Midbrain (tissue), 1 donor: ENCODE measurements around the gene GTF3C2.
"Not testable (repeated sequence)": the region's sequence is repeated elsewhere in the genome, so short reads cannot be mapped to it uniquely, and the experiment has no call there.

ENCODE experiments used
- DNase-seq: peaks from one replicate; lab custom pipeline; 2025; lab: John Stamatoyannopoulos, UW

GTF3C2 gene

DNA sequence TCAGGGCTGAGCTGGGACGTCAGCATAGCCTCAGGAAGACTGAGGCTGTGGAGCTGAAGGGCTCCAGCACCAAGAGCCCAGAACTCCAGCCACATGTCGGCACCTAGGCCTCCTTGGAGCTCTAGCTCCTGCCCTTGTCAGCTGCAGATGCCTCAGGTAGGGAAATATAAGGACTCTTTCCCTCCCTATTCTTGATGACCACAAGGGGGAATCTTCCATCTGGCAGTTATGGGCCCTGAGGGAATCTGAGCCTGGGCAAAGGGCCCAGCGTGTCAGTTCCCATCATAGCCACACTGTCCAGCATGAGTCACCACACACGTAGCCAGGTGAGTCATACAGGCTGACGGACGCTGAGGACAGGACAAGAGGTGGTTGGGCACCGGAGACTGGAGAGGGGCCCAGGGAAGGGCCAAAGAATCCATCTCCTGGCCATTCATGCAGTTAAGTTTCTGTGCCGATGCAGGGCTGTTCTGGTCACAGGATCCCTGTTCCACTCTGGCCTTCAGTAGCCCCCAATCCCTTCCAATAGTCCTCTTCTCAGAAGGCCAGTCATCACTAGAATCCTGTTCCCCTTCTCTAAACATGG lies 35.5 kb downstream of the GTF3C2 start:
- no peak for DNase-seq

GRCh38 chr2:27319839-27320238 lies 36.7 kb downstream of the GTF3C2 start:
- not testable (repeated sequence) for DNase-seq

- DNase-seq, result peak; percentile 29
Observed at GRCh38 chr2:27316655-27317412, 39.7 kb downstream of the GTF3C2 start.

DNA sequence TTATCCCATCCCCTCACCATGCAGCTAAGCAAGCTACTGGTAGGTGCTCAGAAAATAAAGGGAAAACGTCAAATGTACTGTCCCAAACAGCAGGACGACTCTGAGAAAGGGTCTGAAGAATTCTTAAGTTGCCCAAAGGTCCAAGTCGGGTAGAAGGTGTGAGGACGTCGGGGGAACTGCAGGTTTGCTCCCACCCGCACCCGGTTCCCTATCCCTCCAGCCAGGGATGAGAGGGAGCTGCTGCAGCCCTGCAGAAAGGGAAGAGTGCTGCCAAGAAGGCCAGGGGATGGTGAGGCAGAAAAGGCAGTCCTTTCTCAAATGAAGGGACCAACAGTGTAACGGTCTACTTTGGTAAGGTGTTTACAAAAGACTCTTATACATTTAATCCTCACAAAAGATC lies 41.4 kb downstream of the GTF3C2 start:
- DNase-seq, result no peak

- DNase-seq, result no peak
Observed at GRCh38 chr2:27314709-27315108, 41.9 kb downstream of the GTF3C2 start.

DNA sequence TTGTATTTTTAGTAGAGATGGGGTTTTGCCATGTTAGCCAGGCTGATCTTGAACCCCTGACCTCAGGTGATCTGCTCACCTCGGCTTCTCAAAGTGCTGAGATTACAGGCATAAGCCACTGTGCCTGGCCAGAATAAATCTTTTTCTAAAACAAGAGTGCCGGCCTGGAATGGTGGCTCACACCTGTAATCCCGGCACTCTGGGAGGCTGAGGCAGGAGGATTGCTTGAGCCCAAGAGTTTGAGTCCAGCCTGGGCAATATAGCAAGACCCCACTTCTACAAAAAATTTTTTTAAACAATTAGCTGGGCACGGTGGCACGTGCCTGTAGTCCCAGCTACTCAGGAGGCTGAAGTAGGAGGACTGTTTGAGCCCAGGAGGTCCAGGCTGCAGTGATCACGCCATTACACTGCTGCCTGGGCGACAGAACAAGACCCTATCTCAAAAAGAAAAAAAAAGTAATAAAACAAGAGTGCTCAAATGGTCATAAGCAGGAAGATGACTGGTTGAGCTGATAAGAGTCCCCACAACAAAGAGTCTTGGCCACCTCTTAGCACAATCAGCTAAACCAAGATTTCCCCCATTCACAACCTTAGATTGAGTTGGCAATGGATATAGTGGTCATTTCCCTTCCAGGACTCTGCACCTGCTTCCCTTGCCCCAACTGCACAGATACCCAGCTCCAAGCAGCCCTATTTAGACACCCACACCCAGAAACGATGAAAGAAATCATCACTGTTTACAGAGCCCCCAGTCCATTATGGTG lies 42.5 kb downstream of the GTF3C2 start:
- no peak for DNase-seq

DNA sequence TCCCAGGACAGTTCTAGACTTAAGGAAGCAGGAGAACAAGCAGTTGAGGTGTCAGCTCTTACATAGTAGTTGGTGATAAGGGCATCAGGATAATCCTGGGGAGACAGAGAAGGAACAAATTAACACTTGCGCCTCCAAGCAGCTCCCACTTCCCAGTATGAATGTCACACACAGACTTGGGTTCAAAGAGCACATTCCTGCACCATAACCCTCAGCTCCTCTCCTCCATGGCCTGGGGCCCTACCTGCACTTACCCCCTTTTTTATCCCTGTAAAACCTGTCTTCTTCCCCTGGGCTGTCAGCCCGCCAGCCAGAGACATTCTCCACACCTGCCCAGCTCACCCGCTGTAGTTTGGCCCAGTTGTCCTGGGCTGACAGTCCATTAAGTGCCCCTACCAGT lies 44.4 kb downstream of the GTF3C2 start:
- DNase-seq, result no peak

GRCh38 chr2:27309651-27310050 lies 46.9 kb downstream of the GTF3C2 start:
- no peak for DNase-seq

DNA sequence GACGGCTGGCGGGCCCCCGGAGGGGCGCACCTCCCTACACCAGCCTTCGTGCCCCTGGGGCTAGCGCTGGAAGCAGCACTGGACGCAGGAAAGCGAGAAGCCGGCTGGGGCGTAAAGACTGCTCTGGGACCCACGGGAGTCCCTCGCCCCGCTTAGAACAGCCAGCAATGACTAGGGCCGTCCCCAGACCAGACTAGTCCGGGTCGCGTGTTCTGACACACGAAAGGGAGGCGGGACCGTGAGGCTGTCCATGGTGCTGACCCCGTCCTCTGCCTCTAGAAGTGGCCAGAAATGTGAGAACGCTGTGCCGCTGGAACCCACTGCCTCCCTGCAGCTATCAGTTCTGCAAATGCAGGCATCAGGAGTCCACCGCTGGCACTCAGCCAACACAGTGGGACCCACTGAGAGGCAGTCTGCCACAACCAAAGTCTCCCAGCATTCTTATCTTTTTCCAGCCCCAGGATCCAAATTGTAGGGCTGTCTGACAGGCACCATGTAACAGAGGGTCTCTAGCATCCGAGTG lies 48.1 kb downstream of the GTF3C2 start, which contains the start of gene UCN:
Gene UCN (minus strand): TSS at position 87 of the 523 bp plus-strand sequence. CDS start 550 bp downstream, outside the sequence.
- no peak for DNase-seq

DNA sequence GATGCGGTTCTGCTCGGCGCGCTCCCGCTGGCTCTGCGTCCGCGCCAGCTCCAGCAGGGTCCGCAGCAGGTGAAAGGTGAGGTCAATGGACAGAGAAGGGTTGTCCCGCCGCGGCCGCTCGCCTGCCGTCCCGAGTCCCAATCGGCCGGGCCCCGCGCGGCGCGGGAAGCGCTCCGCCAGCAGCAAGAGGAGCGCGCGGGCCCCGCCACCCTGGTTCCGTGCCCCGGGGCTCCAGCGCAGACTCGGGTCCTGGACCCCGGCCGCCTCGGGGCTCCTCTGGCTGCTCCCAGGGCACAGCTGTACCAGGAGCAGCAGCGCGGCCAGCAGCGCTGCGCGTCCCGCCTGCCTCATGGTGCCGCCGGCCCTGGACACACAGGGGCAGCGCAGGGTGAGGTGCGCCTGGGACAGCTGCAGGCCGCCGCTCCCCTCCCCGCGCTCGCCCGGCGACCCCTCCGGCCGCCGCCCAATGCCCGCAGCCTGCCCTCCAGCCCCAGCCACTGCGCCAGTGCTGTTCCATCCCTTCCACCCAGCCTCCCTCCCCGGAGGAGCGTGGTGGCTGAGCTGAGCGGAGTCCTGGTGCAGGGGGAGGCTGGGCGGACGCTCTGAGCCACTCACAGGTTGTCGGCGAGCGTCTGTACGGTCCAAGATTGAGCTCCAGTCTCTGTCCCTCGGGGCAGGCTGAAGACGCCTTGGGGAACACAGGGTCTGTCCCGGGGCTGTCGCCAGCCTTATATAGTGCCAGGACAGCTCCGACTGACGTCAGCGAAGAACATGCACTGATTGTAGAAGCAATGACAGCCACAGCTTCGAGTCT lies 48.8 kb downstream of the GTF3C2 start:
- DNase-seq, result no peak

DNA sequence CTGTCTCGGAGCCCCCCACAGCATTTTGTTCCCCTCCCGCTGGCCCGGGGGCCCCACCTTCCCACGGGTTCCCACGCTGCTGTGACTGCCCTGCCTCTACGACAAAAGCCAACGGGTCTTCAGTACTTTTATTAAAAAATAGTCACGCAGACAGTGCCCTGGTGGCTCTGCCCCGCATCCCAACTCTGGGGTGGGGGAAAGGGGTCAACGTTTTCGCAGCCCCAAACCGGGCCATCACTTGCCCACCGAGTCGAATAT lies 49.3 kb downstream of the GTF3C2 start:
- no peak for DNase-seq

GRCh38 chr2:27306573-27307286 lies 49.8 kb downstream of the GTF3C2 start:
- no peak for DNase-seq

DNA sequence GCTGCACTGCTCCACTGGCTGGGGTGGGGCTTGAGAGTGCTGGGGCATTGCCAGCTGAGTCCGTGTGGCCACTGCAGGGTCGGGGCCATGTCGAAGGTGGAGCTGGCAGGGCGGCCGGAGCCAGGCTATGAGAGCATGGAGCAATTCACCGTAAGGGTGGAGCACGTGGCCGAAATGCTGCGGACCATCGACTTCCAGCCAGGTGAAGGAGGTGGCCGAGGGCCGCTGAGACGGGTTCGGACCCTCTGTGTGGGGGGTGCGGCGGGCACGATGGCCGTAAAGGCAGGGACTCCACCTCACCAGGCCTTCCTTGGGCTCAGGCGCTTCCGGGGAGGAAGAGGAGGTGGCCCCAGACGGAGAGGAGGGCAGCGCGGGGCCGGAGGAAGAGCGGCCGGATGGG lies 50.4 kb downstream of the GTF3C2 start:
- no peak for DNase-seq

- DNase-seq, result no peak
Observed at GRCh38 chr2:27305516-27305915, 51.0 kb downstream of the GTF3C2 start.

- DNase-seq, result no peak
Observed at GRCh38 chr2:27304488-27305240, 51.9 kb downstream of the GTF3C2 start.

- DNase-seq, result peak; percentile 55
Observed at GRCh38 chr2:27303093-27304025, 53.2 kb downstream of the GTF3C2 start.

DNA sequence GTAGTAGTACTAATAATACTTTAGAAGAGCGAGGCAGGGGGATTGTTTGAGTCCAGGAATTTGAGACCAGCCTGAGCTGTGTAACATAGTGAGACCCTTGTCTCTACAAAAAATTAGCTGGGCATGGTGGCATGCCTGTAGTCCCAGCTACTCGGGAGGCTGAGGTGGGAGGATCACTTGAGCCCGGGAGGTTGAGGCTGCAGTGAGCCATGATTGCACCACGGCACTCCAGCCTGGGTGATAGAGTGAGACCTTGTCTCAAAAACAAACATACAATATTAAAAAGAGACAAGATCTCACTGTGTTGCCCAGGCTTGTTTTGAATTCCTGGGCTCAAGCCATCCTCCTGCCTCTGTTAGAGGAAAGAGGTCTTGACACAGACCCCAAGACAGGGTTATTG lies 56.0 kb downstream of the GTF3C2 start:
- DNase-seq, result not testable (repeated sequence)

DNA sequence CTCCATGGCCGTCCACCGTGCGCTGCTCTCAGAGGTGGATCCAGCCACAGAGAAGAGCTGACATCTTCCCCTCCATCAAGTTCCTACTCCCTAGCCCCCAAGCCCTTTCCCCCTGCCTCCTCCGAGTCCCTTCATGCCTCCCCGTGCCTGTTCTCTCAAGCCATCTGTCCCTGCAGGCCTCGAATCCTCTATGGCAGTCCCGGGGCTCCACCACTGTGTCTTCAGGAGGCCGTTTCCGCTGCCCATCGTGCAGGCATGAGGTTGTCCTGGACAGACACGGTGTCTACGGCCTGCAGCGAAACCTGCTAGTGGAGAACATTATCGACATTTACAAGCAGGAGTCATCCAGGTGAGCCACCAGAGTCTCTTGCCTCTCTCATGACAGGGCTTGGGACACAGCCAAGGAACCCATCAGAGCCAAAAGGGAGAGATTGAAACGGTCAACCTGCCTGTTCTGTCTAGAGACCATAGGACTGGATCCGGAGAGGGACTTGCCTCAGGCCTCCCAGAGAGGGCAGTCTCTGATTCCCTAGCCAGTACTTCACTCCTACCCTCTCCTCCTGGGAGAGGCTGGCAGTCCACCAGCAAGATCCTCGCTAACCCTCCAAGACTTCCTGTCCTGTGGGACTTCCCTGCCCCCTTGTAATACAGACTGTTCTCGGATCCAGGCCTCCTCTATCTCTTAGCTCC lies 58.0 kb downstream of the GTF3C2 start:
- no peak for DNase-seq

DNA sequence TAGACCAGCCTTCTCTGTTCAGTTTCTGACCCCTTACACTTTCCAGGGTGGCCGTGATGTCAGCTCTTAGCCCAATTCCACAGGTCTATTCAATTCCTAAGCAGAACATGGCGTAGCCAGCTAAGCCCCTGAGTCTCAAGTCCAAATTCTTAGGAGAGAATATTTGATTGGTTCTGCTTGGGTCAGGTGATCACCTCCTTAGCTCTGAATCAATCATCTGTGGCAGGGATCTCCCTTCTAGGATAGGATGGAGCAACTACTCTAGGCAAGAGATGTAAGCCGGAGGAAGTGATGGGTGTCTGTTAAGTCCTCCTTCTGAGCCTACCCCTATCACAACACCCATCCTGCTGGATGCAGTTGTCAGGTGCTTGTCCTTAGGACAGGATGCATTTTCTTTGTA lies 59.4 kb downstream of the GTF3C2 start:
- no peak for DNase-seq
